SK-N-SH treated with all-trans-retinoic acid at 6 μM for 48 hours (cell line): ENCODE measurements around the gene APLF.

Source experiments
- ATAC-seq: fragments of 200-7000 bp; cut with Tn5 transposase; 3 replicates; pipeline ENCODE4 v1.9.1; 2020; ENCODE audit warnings: mild to moderate bottlenecking, moderate library complexity
- BACH2 ChIP-seq: fragments of 250-450 bp; sonication (Bioruptor Pico); IDR thresholded peaks from 2 replicates; pipeline ENCODE4 v1.9.0; 2021; ENCODE audit warnings: mild to moderate bottlenecking, borderline replicate concordance
- CREB5 ChIP-seq: fragments of 250-450 bp; sonication (Bioruptor Pico); IDR thresholded peaks from 2 replicates; pipeline ENCODE4 v1.5.1; 2020; ENCODE audit warnings: low read depth, mild to moderate bottlenecking, moderate library complexity
- CSDC2 ChIP-seq: fragments of 250-450 bp; sonication (Bioruptor Pico); IDR thresholded peaks from 2 replicates; pipeline ENCODE4 v1.5.0; 2020; ENCODE audit warnings: mild to moderate bottlenecking, moderate library complexity
- ESRRG ChIP-seq: fragments of 250-450 bp; sonication (Bioruptor Pico); IDR thresholded peaks from 2 replicates; pipeline ENCODE4 v1.6.1; 2021; ENCODE audit warnings: mild to moderate bottlenecking
- GLIS3 ChIP-seq: fragments of 250-450 bp; sonication (Bioruptor Pico); IDR thresholded peaks from 2 replicates; pipeline ENCODE4 v1.5.0; 2020; ENCODE audit warnings: mild to moderate bottlenecking, moderate library complexity
- ISL1 ChIP-seq: fragments of 250-450 bp; sonication (Bioruptor Pico); IDR thresholded peaks from 2 replicates; pipeline ENCODE4 v2.1.2; 2022; ENCODE audit warnings: mild to moderate bottlenecking, moderate library complexity
- OSR1 ChIP-seq: fragments of 250-450 bp; sonication (Bioruptor Pico); IDR thresholded peaks from 2 replicates; pipeline ENCODE4 v1.8.0; 2022; ENCODE audit warnings: moderate library complexity, mild to moderate bottlenecking, inconsistent platforms
- PPARA ChIP-seq: fragments of 250-450 bp; sonication (Bioruptor Pico); IDR thresholded peaks from 2 replicates; pipeline ENCODE4 v1.5.0; 2020; ENCODE audit warnings: mild to moderate bottlenecking, borderline replicate concordance
- SNAI2 ChIP-seq: fragments of 250-450 bp; sonication (Bioruptor Pico); IDR thresholded peaks from 2 replicates; pipeline ENCODE4 v1.5.0; 2020; ENCODE audit warnings: mild to moderate bottlenecking, moderate library complexity
- TCF4 ChIP-seq: fragments of 250-450 bp; sonication (Bioruptor Pico); IDR thresholded peaks from 2 replicates; pipeline ENCODE4 v1.8.0; 2021; ENCODE audit warnings: mild to moderate bottlenecking, moderate library complexity, borderline replicate concordance
- TOX ChIP-seq: fragments of 250-450 bp; sonication (Bioruptor Pico); IDR thresholded peaks from 2 replicates; pipeline ENCODE4 v1.8.0; 2021; ENCODE audit warnings: mild to moderate bottlenecking, moderate library complexity, borderline replicate concordance
- ZC3H10 ChIP-seq: fragments of 250-450 bp; sonication (Bioruptor Pico); IDR thresholded peaks from 2 replicates; pipeline ENCODE4 v1.5.1; 2021; ENCODE audit warnings: mild to moderate bottlenecking, moderate library complexity
- ZFP3 ChIP-seq: fragments of 250-450 bp; sonication (Bioruptor Pico); IDR thresholded peaks from 2 replicates; pipeline ENCODE4 v1.5.0; 2020; ENCODE audit warnings: mild to moderate bottlenecking, moderate library complexity
- ZFP30 ChIP-seq: fragments of 450-650 bp; formaldehyde crosslinking; IDR thresholded peaks from 2 replicates; pipeline ENCODE4 v1.5.0; 2022; ENCODE audit warnings: mild to moderate bottlenecking, moderate library complexity
- ZNF565 ChIP-seq: fragments of 450-650 bp; formaldehyde crosslinking; conservative IDR thresholded peaks from 2 replicates; pipeline ENCODE4 v1.5.0; 2020; ENCODE audit warnings: low read depth, mild to moderate bottlenecking, moderate library complexity
- ZNF70 ChIP-seq: fragments of 450-650 bp; formaldehyde crosslinking; IDR thresholded peaks from 2 replicates; pipeline ENCODE4 v1.5.0; 2020; ENCODE audit warnings: mild to moderate bottlenecking, moderate library complexity
- ZNF8 ChIP-seq: fragments of 450-650 bp; formaldehyde crosslinking; IDR thresholded peaks from 2 replicates; pipeline ENCODE4 v1.5.0; 2020; ENCODE audit warnings: mild to moderate bottlenecking, moderate library complexity
- TF ChIP-seq, protein P1 (sequence below): fragments of 250-450 bp; sonication (Bioruptor Pico); IDR thresholded peaks from 2 replicates; pipeline ENCODE4 v1.8.0; 2020; ENCODE audit warnings: mild to moderate bottlenecking, moderate library complexity, borderline replicate concordance
- TF ChIP-seq, protein P2 (sequence below): fragments of 250-450 bp; sonication (Bioruptor Pico); IDR thresholded peaks from 2 replicates; pipeline ENCODE4 v1.8.0; 2021; ENCODE audit warnings: low read depth, mild to moderate bottlenecking, moderate library complexity, borderline replicate concordance
- TF ChIP-seq, protein P3 (sequence below): fragments of 250-450 bp; sonication (Bioruptor Pico); IDR thresholded peaks from 2 replicates; pipeline ENCODE4 v1.5.1; 2021; ENCODE audit warnings: mild to moderate bottlenecking, moderate library complexity

APLF gene

GRCh38 chr2:68499133-68499532 is 31.7 kb downstream of the APLF start:
- TF ChIP-seq CSDC2 (CRISPR knock-in tag) (no peak), ZNF8 (CRISPR knock-in tag) (no peak), GLIS3 (CRISPR knock-in tag) (no peak), BACH2 (CRISPR knock-in tag) (no peak), TCF4 (CRISPR knock-in tag) (no peak), ZFP30 (CRISPR knock-in tag) (no peak), ZFP3 (CRISPR knock-in tag) (no peak), ISL1 (CRISPR knock-in tag) (no peak), ZC3H10 (CRISPR knock-in tag) (no peak), ZNF565 (no peak), ESRRG (CRISPR knock-in tag) (no peak), ZNF70 (no peak)
- TF ChIP-seq, protein P1, sequence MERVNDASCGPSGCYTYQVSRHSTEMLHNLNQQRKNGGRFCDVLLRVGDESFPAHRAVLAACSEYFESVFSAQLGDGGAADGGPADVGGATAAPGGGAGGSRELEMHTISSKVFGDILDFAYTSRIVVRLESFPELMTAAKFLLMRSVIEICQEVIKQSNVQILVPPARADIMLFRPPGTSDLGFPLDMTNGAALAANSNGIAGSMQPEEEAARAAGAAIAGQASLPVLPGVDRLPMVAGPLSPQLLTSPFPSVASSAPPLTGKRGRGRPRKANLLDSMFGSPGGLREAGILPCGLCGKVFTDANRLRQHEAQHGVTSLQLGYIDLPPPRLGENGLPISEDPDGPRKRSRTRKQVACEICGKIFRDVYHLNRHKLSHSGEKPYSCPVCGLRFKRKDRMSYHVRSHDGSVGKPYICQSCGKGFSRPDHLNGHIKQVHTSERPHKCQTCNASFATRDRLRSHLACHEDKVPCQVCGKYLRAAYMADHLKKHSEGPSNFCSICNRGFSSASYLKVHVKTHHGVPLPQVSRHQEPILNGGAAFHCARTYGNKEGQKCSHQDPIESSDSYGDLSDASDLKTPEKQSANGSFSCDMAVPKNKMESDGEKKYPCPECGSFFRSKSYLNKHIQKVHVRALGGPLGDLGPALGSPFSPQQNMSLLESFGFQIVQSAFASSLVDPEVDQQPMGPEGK (CRISPR knock-in tag), result no peak
- TF ChIP-seq, protein P2, sequence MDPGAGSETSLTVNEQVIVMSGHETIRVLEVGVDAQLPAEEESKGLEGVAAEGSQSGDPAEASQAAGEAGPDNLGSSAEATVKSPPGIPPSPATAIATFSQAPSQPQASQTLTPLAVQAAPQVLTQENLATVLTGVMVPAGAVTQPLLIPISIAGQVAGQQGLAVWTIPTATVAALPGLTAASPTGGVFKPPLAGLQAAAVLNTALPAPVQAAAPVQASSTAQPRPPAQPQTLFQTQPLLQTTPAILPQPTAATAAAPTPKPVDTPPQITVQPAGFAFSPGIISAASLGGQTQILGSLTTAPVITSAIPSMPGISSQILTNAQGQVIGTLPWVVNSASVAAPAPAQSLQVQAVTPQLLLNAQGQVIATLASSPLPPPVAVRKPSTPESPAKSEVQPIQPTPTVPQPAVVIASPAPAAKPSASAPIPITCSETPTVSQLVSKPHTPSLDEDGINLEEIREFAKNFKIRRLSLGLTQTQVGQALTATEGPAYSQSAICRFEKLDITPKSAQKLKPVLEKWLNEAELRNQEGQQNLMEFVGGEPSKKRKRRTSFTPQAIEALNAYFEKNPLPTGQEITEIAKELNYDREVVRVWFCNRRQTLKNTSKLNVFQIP (CRISPR knock-in tag), result no peak
- TF ChIP-seq, protein P3, sequence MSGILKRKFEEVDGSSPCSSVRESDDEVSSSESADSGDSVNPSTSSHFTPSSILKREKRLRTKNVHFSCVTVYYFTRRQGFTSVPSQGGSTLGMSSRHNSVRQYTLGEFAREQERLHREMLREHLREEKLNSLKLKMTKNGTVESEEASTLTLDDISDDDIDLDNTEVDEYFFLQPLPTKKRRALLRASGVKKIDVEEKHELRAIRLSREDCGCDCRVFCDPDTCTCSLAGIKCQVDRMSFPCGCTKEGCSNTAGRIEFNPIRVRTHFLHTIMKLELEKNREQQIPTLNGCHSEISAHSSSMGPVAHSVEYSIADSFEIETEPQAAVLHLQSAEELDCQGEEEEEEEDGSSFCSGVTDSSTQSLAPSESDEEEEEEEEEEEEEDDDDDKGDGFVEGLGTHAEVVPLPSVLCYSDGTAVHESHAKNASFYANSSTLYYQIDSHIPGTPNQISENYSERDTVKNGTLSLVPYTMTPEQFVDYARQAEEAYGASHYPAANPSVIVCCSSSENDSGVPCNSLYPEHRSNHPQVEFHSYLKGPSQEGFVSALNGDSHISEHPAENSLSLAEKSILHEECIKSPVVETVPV (CRISPR knock-in tag), result no peak
- ATAC-seq, result no peak

GRCh38 chr2:68500649-68501048 is 33.3 kb downstream of the APLF start:
- TF ChIP-seq TOX, result no peak
- TF ChIP-seq OSR1 (CRISPR knock-in tag), result no peak
- no peak for TF ChIP-seq BACH2 (CRISPR knock-in tag)
- TF ChIP-seq CSDC2 (CRISPR knock-in tag), result no peak
- no peak for TF ChIP-seq PPARA (CRISPR knock-in tag)
- TF ChIP-seq GLIS3 (CRISPR knock-in tag), result no peak
- TF ChIP-seq, protein P1 (CRISPR knock-in tag), result no peak
- TF ChIP-seq, protein P2 (CRISPR knock-in tag), result no peak
- TF ChIP-seq TCF4 (CRISPR knock-in tag), result no peak
- no peak for TF ChIP-seq ZFP3 (CRISPR knock-in tag)
- TF ChIP-seq ISL1 (CRISPR knock-in tag), result no peak
- no peak for TF ChIP-seq ZNF70
- TF ChIP-seq ZC3H10 (CRISPR knock-in tag), result no peak

GRCh38 chr2:68501768-68502167 is 34.4 kb downstream of the APLF start:
- no peak for TF ChIP-seq ZNF565
- TF ChIP-seq ZNF70, result no peak
- no peak for TF ChIP-seq CREB5 (CRISPR knock-in tag)
- TF ChIP-seq, protein P1 (CRISPR knock-in tag), result no peak
- no peak for TF ChIP-seq CSDC2 (CRISPR knock-in tag)
- TF ChIP-seq, protein P3 (CRISPR knock-in tag), result no peak
- TF ChIP-seq PPARA (CRISPR knock-in tag), result no peak
- TF ChIP-seq ZNF8 (CRISPR knock-in tag), result no peak
- TF ChIP-seq SNAI2 (CRISPR knock-in tag), result no peak
- no peak for ATAC-seq

More at GRCh38 chr2:68500649-68501048, 33.3 kb downstream of the APLF start:
- no peak for ATAC-seq
